ENCODE results near the gene SPTB. TPM values are rescaled to one million over a fixed set of nuclear protein-coding genes. Genes with fewer than 3 reads are reported as not detected.

SPTB gene
- polyA plus RNA-seq, 1 donor (not counting 4 experiments of a cell fraction or from before 2014, with no cell fraction given), result not detected

DNA sequence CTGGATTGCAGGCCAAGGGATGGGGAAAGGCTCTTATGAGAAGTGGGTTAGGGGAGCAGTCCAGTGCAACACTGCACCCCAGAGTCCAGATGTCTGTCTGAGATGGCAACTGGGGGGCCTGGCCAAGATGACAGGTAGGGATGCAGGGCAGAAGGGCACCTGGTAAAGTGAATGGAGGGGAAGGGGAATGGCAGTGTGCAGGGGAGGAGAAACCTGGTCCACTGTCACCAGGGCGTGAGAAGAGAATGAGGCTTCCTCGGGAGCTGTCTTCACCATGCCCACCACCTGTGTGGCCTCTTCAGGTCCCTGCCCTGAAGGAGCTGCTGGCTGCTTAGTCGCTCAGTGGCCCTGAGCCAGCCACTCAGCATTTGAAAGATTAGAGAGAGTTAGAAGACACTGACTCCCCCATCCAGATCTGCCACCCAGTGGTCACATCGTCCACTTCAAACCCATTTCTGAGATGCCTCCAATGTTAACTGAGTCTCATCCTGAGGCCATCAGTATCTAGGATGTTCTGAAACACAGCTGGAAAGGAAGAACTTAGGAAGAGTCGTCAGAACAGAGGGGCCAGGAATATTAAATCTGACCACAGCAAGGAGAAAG is 118.2 kb downstream of the SPTB start:
- Histone ChIP-seq H2AFZ (ENCODE audit: control insufficient read depth, low read length) (no peak overlapping the region), H3K36me3 (ENCODE audit: control insufficient read depth in 2 of 2, extremely low read depth in 1 of 2, insufficient read depth in 2 of 2, low read length in 2 of 2) (no peaks in the 10 kb centered on the region), H3K27ac (ENCODE audit: control insufficient read depth, insufficient read depth, low read length) (peak overlapping the region; percentile 79), H3K9me1 (ENCODE audit: control insufficient read depth, extremely low read depth, insufficient read depth, low read length) (no peaks in the 10 kb centered on the region), H3K27me3 (ENCODE audit: control insufficient read depth, extremely low read depth, insufficient read depth, low read length) (no peaks in the 10 kb centered on the region), H3K4me2 (ENCODE audit: control insufficient read depth, extremely low read depth, insufficient read depth, low read depth, low read length) (peak overlapping the region; percentile 77), H3K4me3 (ENCODE audit: control insufficient read depth in 2 of 3, extremely low read depth in 1 of 3, insufficient read depth in 2 of 3, low read depth in 1 of 3, low read length in 3 of 3) (peak overlapping the region in 2 of 3 experiments; percentile 23 to 46), H3K4me1 (ENCODE audit: control insufficient read depth, extremely low read depth, insufficient read depth, low read length) (peaks cover 81% of the 10 kb centered on the region), H3K9ac (ENCODE audit: control insufficient read depth, extremely low read depth, insufficient read depth, low read length) (peak overlapping the region; percentile 58), H4K20me1 (ENCODE audit: control insufficient read depth, extremely low read depth, insufficient read depth, low read length) (no peaks in the 10 kb centered on the region), H3K9me3 (ENCODE audit: control insufficient read depth, low read depth, low read length) (no peaks in the 10 kb centered on the region), H3K79me2 (ENCODE audit: control insufficient read depth, insufficient read depth, low read length) (no peaks in the 10 kb centered on the region)
- TF ChIP-seq, protein P1, sequence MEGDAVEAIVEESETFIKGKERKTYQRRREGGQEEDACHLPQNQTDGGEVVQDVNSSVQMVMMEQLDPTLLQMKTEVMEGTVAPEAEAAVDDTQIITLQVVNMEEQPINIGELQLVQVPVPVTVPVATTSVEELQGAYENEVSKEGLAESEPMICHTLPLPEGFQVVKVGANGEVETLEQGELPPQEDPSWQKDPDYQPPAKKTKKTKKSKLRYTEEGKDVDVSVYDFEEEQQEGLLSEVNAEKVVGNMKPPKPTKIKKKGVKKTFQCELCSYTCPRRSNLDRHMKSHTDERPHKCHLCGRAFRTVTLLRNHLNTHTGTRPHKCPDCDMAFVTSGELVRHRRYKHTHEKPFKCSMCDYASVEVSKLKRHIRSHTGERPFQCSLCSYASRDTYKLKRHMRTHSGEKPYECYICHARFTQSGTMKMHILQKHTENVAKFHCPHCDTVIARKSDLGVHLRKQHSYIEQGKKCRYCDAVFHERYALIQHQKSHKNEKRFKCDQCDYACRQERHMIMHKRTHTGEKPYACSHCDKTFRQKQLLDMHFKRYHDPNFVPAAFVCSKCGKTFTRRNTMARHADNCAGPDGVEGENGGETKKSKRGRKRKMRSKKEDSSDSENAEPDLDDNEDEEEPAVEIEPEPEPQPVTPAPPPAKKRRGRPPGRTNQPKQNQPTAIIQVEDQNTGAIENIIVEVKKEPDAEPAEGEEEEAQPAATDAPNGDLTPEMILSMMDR (optimal IDR thresholded peaks at IDR 0.05 in 1 of 3, IDR thresholded peaks at IDR 0.05 in 1 of 3, conservative IDR thresholded peaks at IDR 0.05 in 1 of 3; ENCODE audit: extremely low read depth in 1 of 3, insufficient read depth in 2 of 3, low read length in 3 of 3), result peak in 2 of 3 experiments; percentile 22 to 39
- TF ChIP-seq EZH2 (IDR thresholded peaks at IDR 0.05; ENCODE audit: low read length), result no peak
- FAIRE-seq, result no peak
- no peak for DNase-seq (ENCODE audit: low read depth, low spot score)
- dilution Hi-C loops (cut with MboI; ENCODE audit: extremely low pct_ligation_motif_present, low sequenced_read_pairs), result no loop called here

GRCh38 chr14:64760916-64761315 is 118.8 kb downstream of the SPTB start:
- Histone ChIP-seq H3K4me2 (ENCODE audit: control insufficient read depth, extremely low read depth, insufficient read depth, low read depth, low read length) (no peak overlapping the region), H3K27ac (ENCODE audit: control insufficient read depth, insufficient read depth, low read length) (no peak overlapping the region), H3K79me2 (ENCODE audit: control insufficient read depth, insufficient read depth, low read length) (no peaks in the 10 kb centered on the region), H3K9me3 (ENCODE audit: control insufficient read depth, low read depth, low read length) (no peaks in the 10 kb centered on the region), H3K4me1 (ENCODE audit: control insufficient read depth, extremely low read depth, insufficient read depth, low read length) (peaks cover 80% of the 10 kb centered on the region), H3K9me1 (ENCODE audit: control insufficient read depth, extremely low read depth, insufficient read depth, low read length) (no peaks in the 10 kb centered on the region), H3K9ac (ENCODE audit: control insufficient read depth, extremely low read depth, insufficient read depth, low read length) (no peak overlapping the region), H2AFZ (ENCODE audit: control insufficient read depth, low read length) (no peak overlapping the region), H3K27me3 (ENCODE audit: control insufficient read depth, extremely low read depth, insufficient read depth, low read length) (no peaks in the 10 kb centered on the region), H3K36me3 (ENCODE audit: control insufficient read depth in 2 of 2, extremely low read depth in 1 of 2, insufficient read depth in 2 of 2, low read length in 2 of 2) (no peaks in the 10 kb centered on the region), H3K4me3 (ENCODE audit: control insufficient read depth in 2 of 3, extremely low read depth in 1 of 3, insufficient read depth in 2 of 3, low read depth in 1 of 3, low read length in 3 of 3) (no peak overlapping the region), H4K20me1 (ENCODE audit: control insufficient read depth, extremely low read depth, insufficient read depth, low read length) (no peaks in the 10 kb centered on the region)
- no peak for TF ChIP-seq EZH2 (IDR thresholded peaks at IDR 0.05; ENCODE audit: low read length)
- TF ChIP-seq, protein P1 (optimal IDR thresholded peaks at IDR 0.05 in 1 of 3, IDR thresholded peaks at IDR 0.05 in 1 of 3, conservative IDR thresholded peaks at IDR 0.05 in 1 of 3; ENCODE audit: extremely low read depth in 1 of 3, insufficient read depth in 2 of 3, low read length in 3 of 3), result no peak
- FAIRE-seq (no peak), DNase-seq (ENCODE audit: low read depth, low spot score) (no peak)
- dilution Hi-C loops (cut with MboI; ENCODE audit: extremely low pct_ligation_motif_present, low sequenced_read_pairs), result no loop called here

Data from keratinocyte (primary cell).